NCI-H1105 treated with DMSO at 0.1 percent for 48 hours (cell line): ENCODE results near the gene SLC9A5.
A peak's percentile ranks its signal among the peaks of the same experiment; 100 is the strongest.

Experiments
- DNase-seq: peaks from one replicate; lab custom pipeline; 2025; lab: John Stamatoyannopoulos, UW

Gene SLC9A5

DNA sequence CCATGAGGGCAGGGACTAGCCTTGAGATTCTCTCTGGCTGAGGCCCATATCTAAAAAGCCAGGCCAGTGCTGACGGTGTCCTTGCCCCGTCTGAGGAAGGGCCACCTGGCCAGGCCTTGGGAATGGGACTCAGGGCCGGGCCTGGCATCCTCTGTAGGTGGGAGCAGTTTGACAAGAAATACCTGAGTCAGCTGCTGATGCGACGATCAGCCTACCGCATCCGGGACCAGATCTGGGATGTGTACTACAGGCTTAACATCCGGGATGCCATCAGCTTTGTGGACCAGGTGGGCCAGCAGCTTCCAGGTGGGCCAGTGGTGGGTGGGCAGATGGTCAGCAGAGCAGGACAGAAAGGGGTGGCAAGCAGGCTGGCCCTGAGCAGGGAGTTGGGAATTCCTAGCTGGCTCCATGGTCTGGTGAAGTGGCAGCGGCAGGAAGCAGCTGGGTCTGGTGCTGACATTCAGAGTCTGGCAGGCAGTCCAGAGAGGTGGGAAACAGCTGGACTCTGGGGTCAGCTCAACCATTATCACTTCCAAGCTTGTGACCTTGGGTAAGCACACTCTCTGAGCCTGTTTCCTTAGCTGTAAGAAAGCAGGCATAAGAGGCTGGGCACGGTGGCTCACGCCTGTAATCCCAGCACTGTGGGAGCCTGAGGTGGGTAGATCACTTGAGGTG is 9.5 kb downstream of the SLC9A5 start:
- no peak for DNase-seq

- no peak for DNase-seq
These were observed 10.9 kb downstream of the SLC9A5 start for GRCh38 chr16:67259705-67260104.

GRCh38 chr16:67260426-67261063 is 11.8 kb downstream of the SLC9A5 start:
- DNase-seq: no peak

DNA sequence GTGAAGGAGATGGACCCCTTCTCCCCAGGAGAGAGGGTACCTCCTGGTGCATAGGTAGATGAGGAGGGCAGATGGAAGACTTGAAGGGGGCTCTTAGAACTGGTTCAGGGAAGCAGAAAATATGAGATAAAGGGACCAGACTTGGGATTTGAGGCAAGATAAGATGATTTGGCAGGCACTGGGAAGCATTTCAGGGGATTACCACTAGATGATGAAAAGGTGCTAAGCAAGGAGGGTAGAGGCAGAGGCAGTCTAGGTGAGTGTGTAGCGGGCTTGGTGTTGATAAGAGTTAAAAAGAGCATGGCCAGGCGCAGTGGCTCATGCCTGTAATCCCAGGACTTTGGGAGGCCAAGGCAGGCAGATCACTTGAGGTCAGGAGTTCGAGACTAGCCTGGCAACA is 14.4 kb downstream of the SLC9A5 start:
- DNase-seq: no peak

DNA sequence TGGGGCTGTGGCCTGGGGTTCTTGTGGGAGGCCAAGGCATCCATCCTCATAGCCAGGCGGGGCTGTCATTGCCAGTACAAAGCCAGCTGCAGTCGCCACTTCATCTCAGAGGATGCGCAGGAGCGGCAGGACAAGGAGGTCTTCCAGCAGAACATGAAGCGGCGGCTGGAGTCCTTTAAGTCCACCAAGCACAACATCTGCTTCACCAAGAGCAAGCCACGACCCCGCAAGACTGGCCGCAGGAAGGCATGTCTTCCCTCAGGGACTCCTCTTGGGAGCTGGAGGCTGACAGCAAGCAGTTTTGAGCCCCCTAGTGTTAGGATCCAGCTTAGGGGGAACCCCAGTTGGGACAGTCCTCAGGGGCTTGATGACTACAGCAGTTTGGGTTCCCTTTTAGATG is 15.5 kb downstream of the SLC9A5 start:
- no peak for DNase-seq

DNA sequence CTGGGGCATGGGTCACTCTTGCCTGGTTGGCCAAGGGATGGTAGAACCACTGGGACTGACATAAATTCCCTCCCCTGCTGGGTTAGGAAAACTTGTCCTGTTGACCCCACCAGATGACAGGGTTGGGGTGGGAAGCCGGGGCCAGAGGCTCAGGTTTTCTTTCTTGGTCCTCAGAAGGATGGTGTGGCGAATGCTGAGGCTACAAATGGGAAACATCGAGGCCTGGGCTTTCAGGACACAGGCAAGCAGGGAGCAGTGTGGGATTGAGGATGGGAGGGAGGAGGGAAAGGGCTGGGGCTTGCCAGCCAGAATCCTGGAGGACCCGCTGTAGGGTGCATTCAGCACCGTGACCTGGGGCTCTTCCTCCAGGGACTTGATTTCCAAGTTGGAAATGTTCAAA is 16.1 kb downstream of the SLC9A5 start:
- no peak for DNase-seq

- DNase-seq: no peak
These were observed 17.1 kb downstream of the SLC9A5 start for GRCh38 chr16:67265834-67266233.

GRCh38 chr16:67268136-67268579 is 19.4 kb downstream of the SLC9A5 start:
- DNase-seq: no peak

DNA sequence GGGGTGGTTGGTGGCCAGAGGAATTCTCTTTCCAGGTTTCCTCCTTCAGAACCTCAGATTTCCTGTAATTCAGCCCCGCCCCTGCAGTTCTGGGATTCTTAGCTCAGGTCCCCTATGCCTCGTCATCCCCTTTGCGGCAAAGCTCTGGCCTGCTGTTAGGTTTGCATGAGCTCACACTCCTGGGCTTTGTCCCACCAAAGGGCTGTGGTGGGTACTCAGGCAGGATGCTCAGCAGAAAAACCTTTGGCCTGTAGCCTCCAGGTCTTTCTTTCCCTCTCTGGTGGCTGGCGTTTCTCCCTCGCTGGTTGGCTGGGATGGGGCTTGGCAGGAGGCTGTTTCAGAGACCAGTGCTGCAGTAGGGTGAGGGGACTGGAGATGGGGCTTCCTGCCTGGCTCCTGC is 21.0 kb downstream of the SLC9A5 start:
- no peak for DNase-seq

GRCh38 chr16:67270931-67271338 is 22.2 kb downstream of the SLC9A5 start:
- no peak for DNase-seq

DNA sequence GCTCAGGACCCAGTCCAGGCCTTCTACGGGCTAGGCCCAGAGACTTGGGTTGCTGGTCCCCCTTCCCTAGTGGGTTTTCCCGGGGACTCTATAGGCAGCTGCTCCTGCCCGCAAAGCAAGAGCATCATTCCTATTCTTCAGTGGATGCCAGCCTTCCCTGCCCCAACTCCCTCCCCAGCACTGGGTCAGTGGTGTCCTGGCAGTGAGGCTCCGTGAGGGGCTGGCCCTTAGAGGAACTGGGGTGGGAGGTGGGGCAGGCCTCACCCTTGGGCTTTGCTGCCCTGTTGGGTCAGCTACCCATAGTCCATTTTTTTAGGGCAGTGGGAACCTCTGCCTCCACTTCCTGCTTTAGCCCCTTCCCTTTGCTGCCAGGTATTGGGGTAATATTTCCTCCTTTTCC is 22.7 kb downstream of the SLC9A5 start:
- no peak for DNase-seq

GRCh38 chr16:67275321-67275720 is 26.5 kb downstream of the SLC9A5 start:
- DNase-seq: no peak

DNA sequence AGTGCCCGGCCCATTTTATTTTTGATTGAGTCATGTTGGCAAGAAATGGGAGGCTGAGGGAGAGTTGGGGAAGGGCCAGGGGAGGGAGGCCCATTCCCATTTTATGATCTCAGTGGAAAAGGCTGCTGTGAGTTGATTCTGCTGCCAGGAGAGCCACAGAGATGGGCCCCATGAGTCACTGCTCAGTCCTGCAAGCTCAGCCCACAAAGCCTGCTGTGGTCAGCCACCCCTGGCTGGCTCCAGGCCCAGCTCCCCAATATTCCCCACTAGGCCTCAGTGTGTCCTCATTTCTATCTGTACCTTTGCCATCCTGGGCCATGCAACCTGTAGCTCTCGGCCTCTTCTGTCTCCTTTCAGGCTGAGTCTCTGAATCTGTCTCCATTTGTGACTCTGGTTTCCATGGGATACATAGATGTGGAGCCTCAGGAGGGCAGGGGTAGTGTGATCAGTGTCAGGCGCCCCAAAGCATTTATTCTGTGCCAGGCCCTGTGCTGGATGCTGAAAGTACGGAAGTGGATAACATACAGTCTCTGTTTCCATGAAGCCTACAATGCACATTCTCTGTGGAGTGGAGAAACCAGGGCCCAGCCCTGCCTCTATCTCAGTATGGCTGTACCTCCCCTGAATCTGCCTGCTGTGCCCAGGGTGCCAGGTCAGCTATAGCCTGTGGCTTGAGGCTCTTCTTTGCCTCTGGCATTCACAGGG is 28.7 kb downstream of the SLC9A5 start:
- DNase-seq: no peak

DNA sequence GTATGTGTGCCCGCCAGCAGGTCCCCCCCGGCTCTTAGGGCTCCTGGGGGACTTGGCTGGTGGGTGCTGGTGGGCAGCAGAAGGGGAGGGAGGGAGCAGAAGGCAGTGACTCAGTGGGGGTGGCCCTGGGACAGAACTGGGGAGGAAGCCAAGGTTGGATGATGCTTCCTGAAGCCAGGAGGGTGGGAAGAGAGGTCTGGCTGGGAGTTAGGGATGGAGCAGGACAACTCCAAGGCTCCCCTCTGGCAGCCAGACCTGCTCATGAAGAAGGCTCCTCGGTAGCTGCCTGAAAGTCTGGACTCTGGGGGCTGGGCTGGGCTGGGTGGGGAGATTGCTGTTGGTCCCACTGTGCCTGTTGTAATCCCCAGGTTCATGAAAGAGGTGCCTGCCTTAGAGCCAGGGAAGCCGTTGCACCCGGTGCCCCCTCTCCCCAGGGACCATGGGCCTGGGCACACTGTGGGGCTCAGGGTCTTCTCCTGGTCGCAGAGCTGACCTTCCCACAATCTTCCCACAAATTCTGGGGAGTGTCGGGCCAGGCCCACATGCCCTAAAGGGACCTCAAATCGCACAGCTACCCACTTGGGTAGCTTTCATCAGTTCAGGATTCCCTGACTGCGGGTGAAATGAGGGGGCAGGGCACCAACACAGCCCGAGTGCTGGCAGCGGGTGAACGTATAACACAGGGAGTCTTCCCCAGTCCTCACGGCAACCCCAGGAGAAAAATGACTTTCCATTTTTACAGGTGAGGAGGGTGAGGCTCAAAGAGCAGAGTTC is 29.4 kb downstream of the SLC9A5 start:
- DNase-seq: no peak

DNA sequence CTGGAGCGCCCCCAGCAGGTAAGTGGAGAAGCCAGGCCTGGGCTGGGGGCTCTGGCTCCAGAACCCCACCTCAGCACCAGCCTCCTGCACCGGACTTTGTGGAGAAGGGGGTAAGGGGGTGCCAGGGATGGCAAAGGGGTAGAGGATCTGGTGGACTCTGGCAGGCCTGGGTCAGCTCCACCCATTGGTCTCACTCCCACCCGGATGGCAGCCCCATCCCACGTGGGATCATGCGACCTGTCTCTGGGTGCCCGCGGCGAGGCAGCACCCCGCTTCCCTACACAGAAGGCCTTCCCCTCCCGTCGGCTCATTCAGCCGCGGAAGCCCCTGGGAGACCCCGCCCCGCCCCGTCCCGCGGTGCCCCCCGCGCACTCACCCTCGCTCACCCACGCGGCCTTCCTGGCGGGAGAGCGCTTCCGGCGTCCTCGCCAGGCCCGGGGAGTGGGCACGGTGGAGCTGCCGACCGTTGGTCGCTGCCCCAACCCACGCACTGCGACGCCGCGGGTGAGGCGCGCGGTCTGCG is 30.1 kb downstream of the SLC9A5 start:
- no peak for DNase-seq

DNA sequence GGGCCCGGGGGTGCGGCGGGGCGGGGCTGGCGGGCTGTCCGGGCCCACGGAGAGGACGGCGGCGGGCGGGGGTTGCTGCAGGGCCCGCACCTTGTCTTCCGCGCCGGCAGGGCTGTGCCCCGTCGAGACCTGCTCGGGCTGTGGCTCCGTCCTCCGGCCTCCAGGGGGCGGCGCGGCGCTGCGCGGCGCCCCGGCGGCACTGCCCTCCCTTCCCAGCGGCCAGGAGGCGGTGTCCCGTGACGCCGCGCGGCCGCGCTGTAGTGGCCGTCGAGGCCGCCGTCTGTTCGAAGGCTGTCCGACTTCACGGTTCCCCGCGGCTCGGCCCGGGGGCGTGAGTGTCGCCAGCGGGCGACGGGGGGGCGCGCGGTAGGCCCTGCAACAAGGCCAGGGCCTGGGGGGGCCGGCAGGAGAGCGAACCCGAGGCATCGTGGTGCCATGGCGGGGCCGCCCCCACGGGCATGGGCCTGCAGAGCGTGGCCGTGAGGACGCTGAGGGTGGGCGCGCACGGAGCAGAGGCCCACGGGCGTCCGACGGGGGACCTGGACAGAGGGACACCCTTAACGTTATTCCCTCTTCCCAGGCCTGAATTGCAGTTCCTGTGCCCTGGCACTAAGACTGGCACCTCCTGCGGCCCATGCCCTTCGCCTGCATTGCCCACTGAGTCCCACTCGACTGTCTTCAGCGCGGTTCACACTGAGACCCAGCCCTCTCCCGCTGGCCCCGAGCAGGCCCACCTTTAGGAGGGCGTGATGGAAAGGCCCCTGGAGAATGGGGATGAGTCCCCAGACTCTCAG is 30.7 kb downstream of the SLC9A5 start, which contains the start of gene PLEKHG4:
TSS of gene PLEKHG4 (plus strand) at position 237 of the 794 bp plus-strand sequence. CDS start at position 750, 513 bp downstream.
- peak; percentile 51 for DNase-seq

- DNase-seq: no peak
These were observed 31.6 kb downstream of the SLC9A5 start for GRCh38 chr16:67280090-67281015.

- DNase-seq: no peak
These were observed 33.0 kb downstream of the SLC9A5 start for GRCh38 chr16:67281536-67282446.

- DNase-seq: no peak
These were observed 33.6 kb downstream of the SLC9A5 start for GRCh38 chr16:67282447-67282805.
